SK-N-SH treated with all-trans-retinoic acid at 6 μM for 48 hours (cell line): ENCODE results near the gene KRTAP2-3.

ENCODE experiments used
- ATAC-seq: fragments of 200-7000 bp; cut with Tn5 transposase; 3 replicates; pipeline ENCODE4 v1.9.1; 2020; ENCODE audit warnings: mild to moderate bottlenecking, moderate library complexity
- ARNTL ChIP-seq: fragments of 450-650 bp; formaldehyde crosslinking; IDR thresholded peaks from 2 replicates; pipeline ENCODE4 v1.5.0; 2020; ENCODE audit warnings: low read depth, mild to moderate bottlenecking, moderate library complexity, borderline replicate concordance
- BACH2 ChIP-seq: fragments of 250-450 bp; sonication (Bioruptor Pico); IDR thresholded peaks from 2 replicates; pipeline ENCODE4 v1.9.0; 2021; ENCODE audit warnings: mild to moderate bottlenecking, borderline replicate concordance
- CREB5 ChIP-seq: fragments of 250-450 bp; sonication (Bioruptor Pico); IDR thresholded peaks from 2 replicates; pipeline ENCODE4 v1.5.1; 2020; ENCODE audit warnings: low read depth, mild to moderate bottlenecking, moderate library complexity
- CSDC2 ChIP-seq: fragments of 250-450 bp; sonication (Bioruptor Pico); IDR thresholded peaks from 2 replicates; pipeline ENCODE4 v1.5.0; 2020; ENCODE audit warnings: mild to moderate bottlenecking, moderate library complexity
- CSRNP3 ChIP-seq: fragments of 250-450 bp; sonication (Bioruptor Pico); IDR thresholded peaks from 2 replicates; pipeline ENCODE4 v1.5.1; 2021; ENCODE audit warnings: mild to moderate bottlenecking, moderate library complexity
- ESRRG ChIP-seq: fragments of 250-450 bp; sonication (Bioruptor Pico); IDR thresholded peaks from 2 replicates; pipeline ENCODE4 v1.6.1; 2021; ENCODE audit warnings: mild to moderate bottlenecking
- GLIS3 ChIP-seq: fragments of 250-450 bp; sonication (Bioruptor Pico); IDR thresholded peaks from 2 replicates; pipeline ENCODE4 v1.5.0; 2020; ENCODE audit warnings: mild to moderate bottlenecking, moderate library complexity
- ISL1 ChIP-seq: fragments of 250-450 bp; sonication (Bioruptor Pico); IDR thresholded peaks from 2 replicates; pipeline ENCODE4 v2.1.2; 2022; ENCODE audit warnings: mild to moderate bottlenecking, moderate library complexity
- OSR1 ChIP-seq: fragments of 250-450 bp; sonication (Bioruptor Pico); IDR thresholded peaks from 2 replicates; pipeline ENCODE4 v1.8.0; 2022; ENCODE audit warnings: moderate library complexity, mild to moderate bottlenecking, inconsistent platforms
- PATZ1 ChIP-seq: fragments of 250-450 bp; sonication (Bioruptor Pico); IDR thresholded peaks from 2 replicates; pipeline ENCODE4 v1.8.0; 2020; ENCODE audit warnings: mild to moderate bottlenecking, moderate library complexity, borderline replicate concordance
- POU6F1 ChIP-seq: fragments of 250-450 bp; sonication (Bioruptor Pico); IDR thresholded peaks from 2 replicates; pipeline ENCODE4 v1.8.0; 2021; ENCODE audit warnings: low read depth, mild to moderate bottlenecking, moderate library complexity, borderline replicate concordance
- PPARA ChIP-seq: fragments of 250-450 bp; sonication (Bioruptor Pico); IDR thresholded peaks from 2 replicates; pipeline ENCODE4 v1.5.0; 2020; ENCODE audit warnings: mild to moderate bottlenecking, borderline replicate concordance
- RARB ChIP-seq: fragments of 250-450 bp; sonication (Bioruptor Pico); IDR thresholded peaks from 2 replicates; pipeline ENCODE4 v1.8.0; 2021; ENCODE audit warnings: mild to moderate bottlenecking, moderate library complexity
- SNAI2 ChIP-seq: fragments of 250-450 bp; sonication (Bioruptor Pico); IDR thresholded peaks from 2 replicates; pipeline ENCODE4 v1.5.0; 2020; ENCODE audit warnings: mild to moderate bottlenecking, moderate library complexity
- TCF4 ChIP-seq: fragments of 250-450 bp; sonication (Bioruptor Pico); IDR thresholded peaks from 2 replicates; pipeline ENCODE4 v1.8.0; 2021; ENCODE audit warnings: mild to moderate bottlenecking, moderate library complexity, borderline replicate concordance
- TOX ChIP-seq: fragments of 250-450 bp; sonication (Bioruptor Pico); IDR thresholded peaks from 2 replicates; pipeline ENCODE4 v1.8.0; 2021; ENCODE audit warnings: mild to moderate bottlenecking, moderate library complexity, borderline replicate concordance
- TSHZ2 ChIP-seq: fragments of 250-450 bp; sonication (Bioruptor Pico); IDR thresholded peaks from 2 replicates; pipeline ENCODE4 v1.5.0; 2020; ENCODE audit warnings: mild to moderate bottlenecking, moderate library complexity
- ZC3H10 ChIP-seq: fragments of 250-450 bp; sonication (Bioruptor Pico); IDR thresholded peaks from 2 replicates; pipeline ENCODE4 v1.5.1; 2021; ENCODE audit warnings: mild to moderate bottlenecking, moderate library complexity
- ZFP30 ChIP-seq: fragments of 450-650 bp; formaldehyde crosslinking; IDR thresholded peaks from 2 replicates; pipeline ENCODE4 v1.5.0; 2022; ENCODE audit warnings: mild to moderate bottlenecking, moderate library complexity
- ZNF565 ChIP-seq: fragments of 450-650 bp; formaldehyde crosslinking; conservative IDR thresholded peaks from 2 replicates; pipeline ENCODE4 v1.5.0; 2020; ENCODE audit warnings: low read depth, mild to moderate bottlenecking, moderate library complexity
- ZNF70 ChIP-seq: fragments of 450-650 bp; formaldehyde crosslinking; IDR thresholded peaks from 2 replicates; pipeline ENCODE4 v1.5.0; 2020; ENCODE audit warnings: mild to moderate bottlenecking, moderate library complexity
- ZNF8 ChIP-seq: fragments of 450-650 bp; formaldehyde crosslinking; IDR thresholded peaks from 2 replicates; pipeline ENCODE4 v1.5.0; 2020; ENCODE audit warnings: mild to moderate bottlenecking, moderate library complexity

The KRTAP2-3 gene

GRCh38 chr17:41029633-41030245, 30.2 kb downstream of the KRTAP2-3 start, which contains the start of gene KRTAP1-4:
Gene KRTAP1-4, minus strand, starts transcription at chr17:41030195. Its CDS starts 117 bp downstream, at chr17:41030078.
- ATAC-seq, result no peak
- TF ChIP-seq TSHZ2 (CRISPR knock-in tag), result no peak
- no peak for TF ChIP-seq CSRNP3 (CRISPR knock-in tag)
- no peak for TF ChIP-seq POU6F1 (CRISPR knock-in tag)
- TF ChIP-seq ARNTL (CRISPR knock-in tag), result no peak
- TF ChIP-seq PPARA, result no peak
- TF ChIP-seq ZNF565 (CRISPR knock-in tag), result no peak
- TF ChIP-seq OSR1 (CRISPR knock-in tag), result no peak
- TF ChIP-seq ZFP30 (CRISPR knock-in tag), result no peak
- TF ChIP-seq TOX (CRISPR knock-in tag), result no peak
- TF ChIP-seq TCF4 (CRISPR knock-in tag), result no peak
- no peak for TF ChIP-seq SNAI2 (CRISPR knock-in tag)
- no peak for TF ChIP-seq GLIS3 (CRISPR knock-in tag)
- TF ChIP-seq BACH2 (CRISPR knock-in tag), result no peak
- TF ChIP-seq ZC3H10 (CRISPR knock-in tag), result no peak
- TF ChIP-seq ESRRG (CRISPR knock-in tag), result no peak

- no peak for TF ChIP-seq ISL1
- TF ChIP-seq PATZ1 (CRISPR knock-in tag), result no peak
- no peak for TF ChIP-seq CREB5 (CRISPR knock-in tag)
- no peak for TF ChIP-seq CSDC2
- TF ChIP-seq BACH2 (CRISPR knock-in tag), result no peak
- TF ChIP-seq ESRRG (CRISPR knock-in tag), result no peak
- no peak for TF ChIP-seq ZC3H10 (CRISPR knock-in tag)
- TF ChIP-seq PPARA, result no peak
- TF ChIP-seq SNAI2 (CRISPR knock-in tag), result no peak
- no peak for TF ChIP-seq OSR1 (CRISPR knock-in tag)
- no peak for TF ChIP-seq ZNF70 (CRISPR knock-in tag)
- TF ChIP-seq TSHZ2 (CRISPR knock-in tag), result no peak
- TF ChIP-seq CSRNP3 (CRISPR knock-in tag), result no peak
- TF ChIP-seq ZNF8, result no peak
- no peak for TF ChIP-seq ARNTL (CRISPR knock-in tag)
- TF ChIP-seq RARB (CRISPR knock-in tag), result no peak
- no peak for ATAC-seq
These were observed 33.0 kb downstream of the KRTAP2-3 start, which contains the start of gene KRTAP1-5 for GRCh38 chr17:41026715-41027471. Gene KRTAP1-5, minus strand, starts transcription at chr17:41027208. Its CDS starts 53 bp downstream, at chr17:41027155.
